Common myeloid progenitor, CD34-positive (primary cell): ENCODE data around the gene ATIC.

ENCODE experiments used
- CTCF ChIA-PET: fragments of 350-600 bp; sonication (Branson Sonifier 250); formaldehyde crosslinking; loops from one replicate; lab custom pipeline; 2021; ENCODE audit warnings: antibody characterized with exemption; lab: Charles Lee
- POLR2A ChIA-PET: fragments of 350-600 bp; sonication (Branson Sonifier 250); formaldehyde crosslinking; loops from one replicate; lab custom pipeline; 2021; ENCODE audit warnings: antibody characterized with exemption; lab: Charles Lee
- DNase-seq, 3 donors: peaks; one replicate each; pipeline versions ENCODE4 v3.0.0 to v3.0.0-alpha.2; 2013
- H3K27ac ChIP-seq, 2 experiments: 1 replicate in 1 of 2; 2 replicates in 1 of 2; pipeline ENCODE4 v1.7.0; 2013; ENCODE audit warnings: inconsistent platforms in 2 of 2, low read length in 2 of 2, mild to moderate bottlenecking in 2 of 2, low read depth in 1 of 2, moderate library complexity in 1 of 2; ENCODE audit not compliant: severe bottlenecking in 2 of 2, insufficient read depth in 1 of 2, poor library complexity in 1 of 2
- H3K27me3 ChIP-seq, 5 experiments: replicated peaks in 2 of 5; 1 replicate in 3 of 5; 2 replicates in 2 of 5; pipeline versions ENCODE4 v1.6.1 to v1.7.0; 2013; ENCODE audit warnings: low read length in 4 of 5, mild to moderate bottlenecking in 2 of 5, moderate library complexity in 2 of 5, inconsistent platforms in 1 of 5; ENCODE audit not compliant: insufficient read depth in 5 of 5, control insufficient read depth in 4 of 5
- H3K36me3 ChIP-seq, 4 experiments: 1 replicate in 2 of 4; 2 replicates in 2 of 4; pipeline versions ENCODE4 v1.6.1 to v1.7.0; 2013; ENCODE audit warnings: low read length in 3 of 4, control low read depth in 1 of 4, mild to moderate bottlenecking in 1 of 4; ENCODE audit not compliant: control insufficient read depth in 4 of 4, insufficient read depth in 4 of 4
- H3K4me1 ChIP-seq, 4 experiments: 1 replicate in 3 of 4; 2 replicates in 1 of 4; pipeline versions ENCODE4 v1.6.1 to v1.7.1; 2013; ENCODE audit warnings: low read length in 3 of 4, mild to moderate bottlenecking in 3 of 4, control low read depth in 1 of 4, inconsistent platforms in 1 of 4, moderate library complexity in 1 of 4; ENCODE audit not compliant: control insufficient read depth in 4 of 4, insufficient read depth in 4 of 4; ENCODE audit errors: control extremely low read depth in 1 of 4
- H3K4me3 ChIP-seq, 7 experiments: 1 replicate in 4 of 7; 2 replicates in 3 of 7; pipeline versions ENCODE4 v1.5.1 to v1.7.0; 2013; ENCODE audit warnings: mild to moderate bottlenecking in 7 of 7, low read length in 6 of 7, moderate library complexity in 6 of 7, inconsistent platforms in 2 of 7, low read depth in 2 of 7, control low read depth in 1 of 7; ENCODE audit not compliant: insufficient read depth in 4 of 7, control insufficient read depth in 1 of 7; ENCODE audit errors: extremely low read depth in 1 of 7
- H3K9me3 ChIP-seq, 5 experiments: 1 replicate in 4 of 5; 2 replicates in 1 of 5; pipeline versions ENCODE4 v1.6.1 to v1.7.1; 2013; ENCODE audit warnings: low read length in 4 of 5, mild to moderate bottlenecking in 2 of 5, inconsistent platforms in 1 of 5, low read depth in 1 of 5, moderate library complexity in 1 of 5; ENCODE audit not compliant: control insufficient read depth in 4 of 5, insufficient read depth in 2 of 5; ENCODE audit errors: control extremely low read depth in 1 of 5
- WGBS: methylation state at CpG from one replicate; pipeline ENCODE4 v1.1.5; 2013; ENCODE audit not compliant: insufficient coverage; 5-methylcytosine and 5-hydroxymethylcytosine counted together

ATIC gene

DNA sequence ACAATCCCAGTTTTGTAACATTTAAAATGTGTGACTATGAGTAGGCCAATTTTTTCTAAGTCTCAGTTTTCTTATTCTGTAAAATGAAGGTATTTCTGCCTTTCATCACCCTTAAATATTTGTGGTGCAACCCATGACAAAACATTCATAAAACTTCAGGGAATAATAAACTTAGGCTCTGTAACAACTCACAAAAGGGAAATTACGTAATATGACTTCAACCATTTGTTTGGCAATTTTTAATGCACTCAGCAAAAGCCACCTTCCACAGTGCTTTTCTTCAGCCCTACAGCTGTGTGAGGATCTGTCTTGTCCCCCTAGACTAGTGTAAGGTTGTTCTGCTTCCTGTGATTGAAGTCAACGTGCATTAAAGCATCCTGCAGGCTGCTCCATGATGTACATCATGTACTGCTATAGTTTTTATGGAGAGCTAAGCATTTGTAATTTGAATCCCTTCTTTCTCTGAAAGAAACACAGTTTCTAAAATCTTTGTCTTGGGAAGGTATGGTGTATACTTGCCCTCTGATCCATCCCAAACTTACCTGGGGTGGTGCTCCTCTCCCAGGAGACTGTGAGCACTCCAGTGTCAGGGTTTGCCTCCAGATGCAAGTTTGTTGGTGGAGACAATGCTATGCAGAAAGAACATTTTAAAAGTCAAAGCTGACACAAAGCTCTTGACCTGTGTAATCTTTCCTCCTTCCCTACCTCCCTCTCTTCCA, 84.9 kb downstream of the ATIC start:
- H3K4me3 ChIP-seq: no peak overlapping the region
- DNase-seq: peak in 1 of 3 donors; percentile 3
- POLR2A ChIA-PET: interaction anchor here (0.6 kb wide), 1 partner anchor 129 kb away, joined by 4 read pairs; no protein-coding TSS in a partner anchor
- H3K9me3 ChIP-seq: no peaks in the 10 kb centered on the region
- H3K27me3 ChIP-seq: no peaks in the 10 kb centered on the region
- H3K4me1 ChIP-seq: no peaks in the 10 kb centered on the region
- CTCF ChIA-PET: no interaction called here
- no peak overlapping the region for H3K27ac ChIP-seq
- H3K36me3 ChIP-seq: no peaks in the 10 kb centered on the region
- WGBS: 100% methylated on average over 1 of the region's 2 CpGs

GRCh38 chr2:215397632-215398341, 85.9 kb downstream of the ATIC start:
- Histone ChIP-seq H3K4me3 (no peak overlapping the region), H3K27ac (no peak overlapping the region), H3K4me1 (no peaks in the 10 kb centered on the region), H3K9me3 (no peaks in the 10 kb centered on the region), H3K27me3 (no peaks in the 10 kb centered on the region), H3K36me3 (no peaks in the 10 kb centered on the region)
- WGBS: 95% methylated on average over 6 of the region's 9 CpGs
- DNase-seq: no peak
- ChIA-PET POLR2A (no interaction called here), CTCF (no interaction called here)

DNA sequence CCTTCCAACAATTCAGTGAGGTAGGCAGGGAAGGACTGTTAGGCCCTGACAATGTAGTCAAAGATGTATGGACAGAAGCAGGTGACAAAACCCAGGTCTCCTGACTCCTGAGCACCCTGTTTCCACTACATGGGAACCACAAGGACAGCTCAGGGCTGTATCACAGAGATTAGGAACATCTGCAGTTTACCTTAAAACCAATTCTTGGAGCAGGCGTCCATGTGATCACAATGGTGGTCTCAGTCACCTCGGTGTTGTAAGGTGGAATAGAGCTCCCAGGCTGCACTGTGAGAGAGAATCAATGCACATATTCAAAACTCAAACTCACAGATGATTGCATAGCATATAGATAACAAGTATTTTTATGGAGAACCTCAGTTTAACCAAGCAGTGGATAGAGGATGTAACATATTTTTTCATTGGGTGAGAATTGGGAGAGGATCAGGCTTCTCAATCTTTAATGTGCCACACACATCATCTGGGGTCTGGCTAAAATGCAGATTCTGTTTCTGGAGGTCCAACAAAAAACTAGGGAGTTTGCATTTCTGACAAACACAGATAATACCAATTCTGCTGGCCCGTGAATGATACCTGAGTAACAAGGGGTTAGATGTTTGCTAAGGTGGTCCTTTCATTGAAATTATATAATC, 87.3 kb downstream of the ATIC start:
- H3K36me3 ChIP-seq: no peaks in the 10 kb centered on the region
- H3K27me3 ChIP-seq: no peaks in the 10 kb centered on the region
- no peaks in the 10 kb centered on the region for H3K9me3 ChIP-seq
- no peak for DNase-seq
- ChIA-PET CTCF (no interaction called here), POLR2A (no interaction called here)
- H3K4me3 ChIP-seq: no peak overlapping the region
- no peaks in the 10 kb centered on the region for H3K4me1 ChIP-seq
- WGBS: no CpG with 5 or more reads among the region's 3 CpGs
- no peak overlapping the region for H3K27ac ChIP-seq
